Right lobe of liver (tissue), 6 donors: ENCODE data around the gene NR1H4. TPM values are rescaled to one million over a fixed set of nuclear protein-coding genes. Genes with fewer than 3 reads are reported as not detected.

Source experiments
- ATAC-seq, 4 donors: fragments of 200-7000 bp; cut with Tn5 transposase; one replicate each; pipeline ENCODE4 v1.9.1; 2020; ENCODE audit warnings: mild to moderate bottlenecking in 4 of 4, moderate library complexity in 4 of 4
- DNase-seq, 3 donors: peaks; one replicate each; pipeline ENCODE4 v3.0.0-alpha.2; 2020
- H3K27ac ChIP-seq, 3 donors: fragments of 200-600 bp; one replicate each; pipeline ENCODE4 v1.8.0; 2022
- H3K27me3 ChIP-seq, 2 donors: fragments of 200-600 bp; one replicate each; pipeline ENCODE4 v1.8.0; 2022
- H3K36me3 ChIP-seq, 4 donors: fragments of 200-600 bp; sonication (generic) in 1 of 4; one replicate each; pipeline versions ENCODE4 v1.5.1 to v1.8.0; 2017 to 2022; ENCODE audit warnings: control low read depth in 1 of 4
- H3K4me1 ChIP-seq, 4 donors: fragments of 200-600 bp; sonication (generic) in 1 of 4; one replicate each; pipeline versions ENCODE4 v1.5.1 to v1.8.0; 2017 to 2022; ENCODE audit warnings: control low read depth in 1 of 4
- H3K4me3 ChIP-seq, 3 donors: fragments of 200-600 bp; one replicate each; pipeline ENCODE4 v1.8.0; 2022
- H3K9me3 ChIP-seq, 4 donors: fragments of 200-600 bp; sonication (generic) in 1 of 4; one replicate each; pipeline versions ENCODE4 v1.5.1 to v1.8.0; 2017 to 2022; ENCODE audit warnings: control low read depth in 1 of 4
- CTCF ChIP-seq, 4 donors: fragments of 200-600 bp in 3 of 4; fragments of 450-650 bp in 1 of 4; IDR thresholded peaks; one replicate each; pipeline versions ENCODE4 v1.5.1 to v1.8.0; 2016 to 2022; ENCODE audit warnings: antibody characterized with exemption in 4 of 4, mild to moderate bottlenecking in 2 of 4
- POLR2A ChIP-seq: fragments of 450-650 bp; IDR thresholded peaks from one replicate; pipeline ENCODE4 v1.6.1; 2017; ENCODE audit warnings: antibody characterized with exemption, mild to moderate bottlenecking
- WGBS: methylation state at CpG from one replicate; pipeline ENCODE4 v1.1.6; 2018; ENCODE audit warnings: low coverage, low lambda C conversion rate; ENCODE audit not compliant: insufficient coverage; ENCODE audit errors: missing lambda C conversion rate; 5-methylcytosine and 5-hydroxymethylcytosine counted together
- intact Hi-C, 2 donors: fragments of 100-400 bp; cut with DNase I; formaldehyde crosslinking; loops; one replicate each; pipeline versions ENCODE4 v1.11.2 to v1.14.1; 2022
- total RNA-seq, 6 experiments: library from RNA; depleted of rRNA in 2 of 6; stranded (reverse); fragments of >200 nt in 2 of 6; fragmentation: NEBNext Ultra II Directional in 3 of 6; extraction: Animal tissue kit (Norgen Biotek cat#: 25700) in 3 of 6; gene quantifications; one replicate each; pipeline versions ENCODE4 v1.1.0 to v1.2.4, GENCODE V29; 2016 to 2023
- donor health status: DM: no; HTN: yes; CAD: no.
- donor health status: DM: no; HTN: no; CAD: no.
- donor health status: DM: no; HTN: no; CAD: no.
- donor health status: DM: no; HTN: yes; CAD: no.
- donor health status: DM: no; HTN: yes; CAD: no.

NR1H4 gene
- total RNA-seq, 6 experiments from 2014 or later = 52.4 to 81.7 (median 62.6) TPM

DNA sequence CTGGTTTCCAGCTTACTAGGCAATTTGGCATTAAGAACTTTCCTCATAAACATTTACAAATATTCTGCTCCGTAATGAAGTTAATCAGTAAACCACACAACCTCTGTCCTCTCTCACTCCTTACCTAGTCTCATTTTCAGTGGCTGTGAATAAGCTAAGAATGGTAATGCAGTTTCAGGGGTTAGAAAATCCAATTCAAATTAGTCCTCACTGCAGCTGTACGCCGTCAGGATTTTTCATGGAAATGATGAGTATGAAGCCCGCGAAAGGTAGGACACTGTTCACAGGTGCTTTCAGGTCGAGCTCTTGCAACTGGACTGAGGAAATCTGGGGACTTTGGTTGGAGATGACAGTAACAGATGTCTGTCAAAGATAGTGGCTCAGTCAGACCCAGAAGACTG lies 29.6 kb downstream of the NR1H4 start:
- Histone ChIP-seq H3K4me1 (peaks cover 0 to 59% (median 6%) of the 10 kb centered on the region in 4 donors), H3K36me3 (peaks cover 0 to 25% (median 0%) of the 10 kb centered on the region in 4 donors), H3K4me3 (peak overlapping the region; percentile 38 to 51 (median 47)), H3K9me3 (no peaks in the 10 kb centered on the region), H3K27ac (peak overlapping the region; percentile 84 to 95 (median 94)), H3K27me3 (no peaks in the 10 kb centered on the region)
- ATAC-seq (peak; percentile 65 to 81 (median 72)), DNase-seq (no peak)
- TF ChIP-seq CTCF (IDR thresholded peaks at IDR 0.05) (no peak), POLR2A (peak; percentile 74)
- WGBS = 22% methylated on average over 6 of the region's 6 CpGs
- intact Hi-C loops = no loop called here

DNA sequence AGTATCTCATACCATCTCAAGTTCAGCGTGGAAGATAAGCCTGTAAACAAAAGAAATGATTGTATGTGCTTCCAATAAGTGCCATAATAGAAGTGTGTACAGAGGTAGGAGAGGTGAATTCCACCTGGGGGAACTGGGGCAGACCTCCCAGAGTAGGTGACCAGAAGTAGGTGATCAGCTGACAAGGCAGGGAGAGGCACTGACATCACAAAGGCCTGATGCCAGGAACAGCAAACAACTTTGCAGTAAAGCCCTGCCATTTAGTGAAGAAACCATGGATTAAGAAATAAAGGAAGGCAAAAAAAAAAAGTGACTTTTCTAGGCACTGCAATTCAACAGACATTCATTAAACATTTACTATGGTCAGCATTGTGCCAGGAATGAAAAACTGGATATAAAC lies 31.1 kb downstream of the NR1H4 start:
- peak; percentile 81 for TF ChIP-seq POLR2A
- no peak for TF ChIP-seq CTCF (IDR thresholded peaks at IDR 0.05)
- DNase-seq = peak; percentile 73 to 94 (median 86)
- Histone ChIP-seq H3K27ac (peak overlapping the region; percentile 84 to 95 (median 94)), H3K36me3 (peaks cover 0 to 20% (median 0%) of the 10 kb centered on the region in 4 donors), H3K4me1 (peaks cover 0 to 49% (median 6%) of the 10 kb centered on the region in 4 donors), H3K9me3 (no peaks in the 10 kb centered on the region), H3K27me3 (no peaks in the 10 kb centered on the region), H3K4me3 (peak overlapping the region; percentile 38 to 51 (median 47))
- 30% methylated on average over 1 of the region's 1 CpG for WGBS
- ATAC-seq = peak; percentile 81 to 90 (median 86)
- intact Hi-C loops = no loop called here

- Histone ChIP-seq H3K4me3 (no peak overlapping the region), H3K27ac (no peak overlapping the region), H3K36me3 (peaks cover 0 to 41% (median 5%) of the 10 kb centered on the region in 4 donors), H3K4me1 (peaks cover 0 to 23% (median 3%) of the 10 kb centered on the region in 4 donors), H3K27me3 (no peaks in the 10 kb centered on the region), H3K9me3 (no peaks in the 10 kb centered on the region)
- TF ChIP-seq POLR2A (no peak), CTCF (IDR thresholded peaks at IDR 0.05) (no peak)
- no peak for DNase-seq
- no peak for ATAC-seq
- WGBS = 50% methylated on average over 4 of the region's 4 CpGs
- intact Hi-C loops = no loop called here
Observed at GRCh38 chr12:100508751-100509150, 35.1 kb downstream of the NR1H4 start.

GRCh38 chr12:100512692-100513091 lies 39.0 kb downstream of the NR1H4 start:
- 36% methylated on average over 3 of the region's 3 CpGs for WGBS
- intact Hi-C loops = no loop called here
- TF ChIP-seq POLR2A = no peak
- TF ChIP-seq CTCF (IDR thresholded peaks at IDR 0.05) = no peak
- Histone ChIP-seq H3K27me3 (no peaks in the 10 kb centered on the region), H3K27ac (no peak overlapping the region), H3K4me1 (peaks cover 0 to 7% (median 1%) of the 10 kb centered on the region in 4 donors), H3K4me3 (no peak overlapping the region), H3K36me3 (peaks cover 0 to 45% (median 10%) of the 10 kb centered on the region in 4 donors), H3K9me3 (no peaks in the 10 kb centered on the region)
- peak in 2 of 4 donors; percentile 26 to 32 for ATAC-seq
- DNase-seq = no peak
